Activated naive CD8-positive, alpha-beta T cell treated with anti-CD3 and anti-CD28 coated beads for 36 hours (primary cell): ENCODE data around the gene LSM7. TPM values are rescaled to one million over a fixed set of nuclear protein-coding genes. Genes with fewer than 3 reads are reported as not detected.
"Not testable (repeated sequence)": the region's sequence is repeated elsewhere in the genome, so short reads cannot be mapped to it uniquely, and the experiment has no call there.

Experiments used
- DNase-seq: peaks from one replicate; pipeline ENCODE4 v3.0.0; 2021
- H3K27ac Mint-ChIP-seq: one replicate; pipeline ENCODE4 v1.8.0; 2022; ENCODE audit warnings: mild to moderate bottlenecking, moderate library complexity, mixed read lengths
- H3K27me3 Mint-ChIP-seq: one replicate; pipeline ENCODE4 v1.8.0; 2022; ENCODE audit warnings: mild to moderate bottlenecking, mixed read lengths
- H3K36me3 Mint-ChIP-seq: one replicate; pipeline ENCODE4 v1.8.0; 2021; ENCODE audit warnings: mild to moderate bottlenecking, mixed read lengths
- H3K4me1 Mint-ChIP-seq: one replicate; pipeline ENCODE4 v1.8.0; 2021; ENCODE audit warnings: mixed read lengths
- H3K4me3 Mint-ChIP-seq: one replicate; pipeline ENCODE4 v1.8.0; 2022; ENCODE audit warnings: mild to moderate bottlenecking, moderate library complexity, mixed read lengths
- H3K9me3 Mint-ChIP-seq: one replicate; pipeline ENCODE4 v1.8.0; 2022; ENCODE audit warnings: mixed read lengths
- total RNA-seq, 2 experiments: library from RNA; stranded (reverse); gene quantifications; one replicate each; pipeline ENCODE4 v1.2.3, GENCODE V29; 2021

LSM7 gene
- total RNA-seq, 2 experiments from 2014 or later = 175 to 187 TPM

GRCh38 chr19:2290441-2291184, 37.8 kb downstream of the LSM7 start:
- peaks cover 13% of the 10 kb centered on the region for H3K27me3 Mint-ChIP-seq
- no peak overlapping the region for H3K27ac Mint-ChIP-seq
- DNase-seq = no peak
- no peaks in the 10 kb centered on the region for H3K36me3 Mint-ChIP-seq
- H3K9me3 Mint-ChIP-seq = no peaks in the 10 kb centered on the region
- peaks cover 19% of the 10 kb centered on the region for H3K4me1 Mint-ChIP-seq
- peak overlapping the region; percentile 70 for H3K4me3 Mint-ChIP-seq

GRCh38 chr19:2289714-2290435, 38.5 kb downstream of the LSM7 start:
- Mint-ChIP-seq H3K4me1 (peaks cover 19% of the 10 kb centered on the region), H3K27me3 (peaks cover 13% of the 10 kb centered on the region), H3K9me3 (no peaks in the 10 kb centered on the region), H3K4me3 (peak overlapping the region; percentile 81), H3K36me3 (no peaks in the 10 kb centered on the region), H3K27ac (peak overlapping the region; percentile 45)
- peak; percentile 49 for DNase-seq

GRCh38 chr19:2288818-2289713, 39.3 kb downstream of the LSM7 start:
- H3K36me3 Mint-ChIP-seq = no peaks in the 10 kb centered on the region
- no peak for DNase-seq
- peaks cover 13% of the 10 kb centered on the region for H3K27me3 Mint-ChIP-seq
- H3K9me3 Mint-ChIP-seq = no peaks in the 10 kb centered on the region
- H3K4me1 Mint-ChIP-seq = peaks cover 19% of the 10 kb centered on the region
- H3K4me3 Mint-ChIP-seq = peak overlapping the region; percentile 81
- H3K27ac Mint-ChIP-seq = no peak overlapping the region

- Mint-ChIP-seq H3K27me3 (peaks cover 13% of the 10 kb centered on the region), H3K9me3 (no peaks in the 10 kb centered on the region), H3K36me3 (no peaks in the 10 kb centered on the region), H3K27ac (no peak overlapping the region), H3K4me3 (peak overlapping the region; percentile 81), H3K4me1 (peaks cover 16% of the 10 kb centered on the region)
- DNase-seq = no peak
Observed at GRCh38 chr19:2288338-2288817, 40.0 kb downstream of the LSM7 start.

- H3K27ac Mint-ChIP-seq = no peak overlapping the region
- no peaks in the 10 kb centered on the region for H3K36me3 Mint-ChIP-seq
Observed at GRCh38 chr19:2287585-2288337, 40.6 kb downstream of the LSM7 start.

GRCh38 chr19:2286402-2287140, 41.8 kb downstream of the LSM7 start:
- no peaks in the 10 kb centered on the region for H3K36me3 Mint-ChIP-seq

More at GRCh38 chr19:2287585-2288337, 40.6 kb downstream of the LSM7 start:
- H3K9me3 Mint-ChIP-seq = no peaks in the 10 kb centered on the region
- no peak overlapping the region for H3K4me3 Mint-ChIP-seq
- DNase-seq = no peak
- H3K27me3 Mint-ChIP-seq = peaks cover 13% of the 10 kb centered on the region
- peaks cover 18% of the 10 kb centered on the region for H3K4me1 Mint-ChIP-seq

GRCh38 chr19:2283835-2284507, 44.4 kb downstream of the LSM7 start:
- no peaks in the 10 kb centered on the region for H3K9me3 Mint-ChIP-seq
- H3K4me3 Mint-ChIP-seq = no peak overlapping the region
- H3K27me3 Mint-ChIP-seq = peaks cover 3% of the 10 kb centered on the region
- no peak overlapping the region for H3K27ac Mint-ChIP-seq
- peaks cover 15% of the 10 kb centered on the region for H3K4me1 Mint-ChIP-seq
- H3K36me3 Mint-ChIP-seq = no peaks in the 10 kb centered on the region
- DNase-seq = no peak

More at GRCh38 chr19:2286402-2287140, 41.8 kb downstream of the LSM7 start:
- no peaks in the 10 kb centered on the region for H3K9me3 Mint-ChIP-seq
- no peak overlapping the region for H3K4me3 Mint-ChIP-seq
- DNase-seq = no peak
- peaks cover 23% of the 10 kb centered on the region for H3K4me1 Mint-ChIP-seq
- no peak overlapping the region for H3K27ac Mint-ChIP-seq
- peaks cover 13% of the 10 kb centered on the region for H3K27me3 Mint-ChIP-seq

- DNase-seq = no peak
- Mint-ChIP-seq H3K4me1 (peaks cover 9% of the 10 kb centered on the region), H3K27me3 (no peaks in the 10 kb centered on the region), H3K27ac (no peak overlapping the region), H3K9me3 (no peaks in the 10 kb centered on the region), H3K36me3 (no peaks in the 10 kb centered on the region), H3K4me3 (no peak overlapping the region)
Observed at GRCh38 chr19:2282862-2283237, 45.5 kb downstream of the LSM7 start.

- DNase-seq = no peak
- Mint-ChIP-seq H3K27ac (no peak within 1 kb of the TSS), H3K9me3 (no peaks in the 10 kb centered on the region), H3K4me3 (peak within 1 kb of the TSS; percentile 25), H3K4me1 (peaks cover 9% of the 10 kb centered on the region), H3K36me3 (no peaks in the 10 kb centered on the region), H3K27me3 (no peaks in the 10 kb centered on the region)
Observed at GRCh38 chr19:2282062-2282861, 46.1 kb downstream of the LSM7 start, which contains the start of gene PEAK3. PEAK3 (minus strand) TSS chr19:2282175; CDS start chr19:2280931, 1,244 bp downstream.

- H3K4me3 Mint-ChIP-seq, H3K27me3 Mint-ChIP-seq, H3K4me1 Mint-ChIP-seq, H3K36me3 Mint-ChIP-seq, H3K9me3 Mint-ChIP-seq, DNase-seq, H3K27ac Mint-ChIP-seq: not testable (repeated sequence)
Observed at GRCh38 chr19:2281265-2282061, 46.9 kb downstream of the LSM7 start.

- Mint-ChIP-seq H3K4me3 (no peak overlapping the region), H3K36me3 (no peaks in the 10 kb centered on the region), H3K9me3 (no peaks in the 10 kb centered on the region), H3K27ac (no peak overlapping the region), H3K27me3 (no peaks in the 10 kb centered on the region), H3K4me1 (peaks cover 9% of the 10 kb centered on the region)
- no peak for DNase-seq
Observed at GRCh38 chr19:2280633-2281264, 47.6 kb downstream of the LSM7 start.
